ENCODE data around the gene ZNF763. TPM values are rescaled to one million over a fixed set of nuclear protein-coding genes. Genes with fewer than 3 reads are reported as not detected.

Gene ZNF763
- polyA plus RNA-seq (2013, experiment 1 of 2): 2.7 TPM
- 2.6 TPM for polyA plus RNA-seq (2013, experiment 2 of 2)

- Histone ChIP-seq H4K8ac (ENCODE audit: low read depth, low read length) (peak within 1 kb of the TSS; percentile 65), H3K27ac (replicated peaks; ENCODE audit: low read length) (peak within 1 kb of the TSS; percentile 94), H2BK5ac (ENCODE audit: low read length) (peak within 1 kb of the TSS; percentile 97), H3K4me2 (ENCODE audit: insufficient read depth, low read length, poor library complexity, severe bottlenecking) (peak within 1 kb of the TSS; percentile 71), H3K9ac (ENCODE audit: low read depth, low read length, poor library complexity) (peak within 1 kb of the TSS; percentile 90), H3K9me3 (replicated peaks in 1 of 2; ENCODE audit: control insufficient read depth in 2 of 2, insufficient read depth in 1 of 2, low read depth in 1 of 2, low read length in 2 of 2) (peaks cover 0 to 28% of the 10 kb centered on the region in 2 donors), H2BK15ac (ENCODE audit: low read length) (peak within 1 kb of the TSS; percentile 98), H3K23ac (ENCODE audit: low read depth, low read length, poor library complexity) (peak within 1 kb of the TSS; percentile 80), H3K14ac (ENCODE audit: low read length) (peak within 1 kb of the TSS; percentile 87), H3K36me3 (replicated peaks in 1 of 2; ENCODE audit: control insufficient read depth in 2 of 2, insufficient read depth in 2 of 2, low read length in 2 of 2) (peaks cover 0 to 23% of the 10 kb centered on the region in 2 donors), H2BK120ac (ENCODE audit: low read depth, low read length) (peak within 1 kb of the TSS; percentile 96), H3K79me1 (ENCODE audit: low read depth, low read length) (no peaks in the 10 kb centered on the region), H2AK5ac (ENCODE audit: low read depth, low read length) (peak within 1 kb of the TSS; percentile 46), H2AFZ (ENCODE audit: low read length) (peak within 1 kb of the TSS; percentile 86), H4K91ac (ENCODE audit: low read depth, low read length, poor library complexity) (no peak within 1 kb of the TSS), H3K4me3 (ENCODE audit: low read length in 2 of 2) (peak within 1 kb of the TSS; percentile 93 to 95), H3K4me1 (ENCODE audit: control insufficient read depth in 2 of 2, insufficient read depth in 1 of 2, low read depth in 1 of 2, low read length in 2 of 2) (peaks cover 2 to 4% of the 10 kb centered on the region in 2 donors), H2BK12ac (ENCODE audit: low read length) (peak within 1 kb of the TSS; percentile 41), H3K4ac (ENCODE audit: low read length) (no peak within 1 kb of the TSS), H3K27me3 (ENCODE audit: control insufficient read depth in 3 of 3, insufficient read depth in 3 of 3, low read depth in 1 of 3, low read length in 3 of 3) (no peaks in the 10 kb centered on the region), H3K18ac (ENCODE audit: low read length) (peak within 1 kb of the TSS; percentile 98)
- DNase-seq (ENCODE audit: low spot score): peak; percentile 93
- WGBS, 2 donors (ENCODE audit: extremely low coverage in 2 of 2, insufficient read length in 2 of 2, insufficient replicate concordance in 1 of 2): no CpG with 5 or more reads among the region's 47 CpGs
Observed at GRCh38 chr19:11964858-11965645, at the start of gene ZNF763. Gene ZNF763 (plus strand): TSS chr19:11965040. CDS start chr19:11965209, 169 bp downstream.

GRCh38 chr19:11921852-11922495, 42.9 kb upstream of the ZNF763 start:
- Histone ChIP-seq H2BK5ac (ENCODE audit: low read length) (no peak overlapping the region), H2BK12ac (ENCODE audit: low read length) (no peak overlapping the region), H2BK15ac (ENCODE audit: low read length) (no peak overlapping the region), H3K14ac (ENCODE audit: low read length) (no peak overlapping the region), H3K4me3 (ENCODE audit: low read length in 2 of 2) (no peak overlapping the region), H4K8ac (ENCODE audit: low read depth, low read length) (no peak overlapping the region), H3K23ac (ENCODE audit: low read depth, low read length, poor library complexity) (no peak overlapping the region), H4K91ac (ENCODE audit: low read depth, low read length, poor library complexity) (no peak overlapping the region), H3K36me3 (replicated peaks in 1 of 2; ENCODE audit: control insufficient read depth in 2 of 2, insufficient read depth in 2 of 2, low read length in 2 of 2) (peaks cover 3 to 19% of the 10 kb centered on the region in 2 donors), H3K4me1 (ENCODE audit: control insufficient read depth in 2 of 2, insufficient read depth in 1 of 2, low read depth in 1 of 2, low read length in 2 of 2) (peaks cover 6% of the 10 kb centered on the region in 2 donors), H3K27ac (replicated peaks; ENCODE audit: low read length) (no peak overlapping the region), H3K18ac (ENCODE audit: low read length) (no peak overlapping the region), H3K27me3 (ENCODE audit: control insufficient read depth in 3 of 3, insufficient read depth in 3 of 3, low read depth in 1 of 3, low read length in 3 of 3) (no peaks in the 10 kb centered on the region), H2AFZ (ENCODE audit: low read length) (no peak overlapping the region), H3K9ac (ENCODE audit: low read depth, low read length, poor library complexity) (no peak overlapping the region), H3K4me2 (ENCODE audit: insufficient read depth, low read length, poor library complexity, severe bottlenecking) (no peak overlapping the region), H3K9me3 (replicated peaks in 1 of 2; ENCODE audit: control insufficient read depth in 2 of 2, insufficient read depth in 1 of 2, low read depth in 1 of 2, low read length in 2 of 2) (peaks cover 6 to 21% of the 10 kb centered on the region in 2 donors), H2BK120ac (ENCODE audit: low read depth, low read length) (no peak overlapping the region), H3K4ac (ENCODE audit: low read length) (no peak overlapping the region), H3K79me1 (ENCODE audit: low read depth, low read length) (peaks cover 2% of the 10 kb centered on the region), H2AK5ac (ENCODE audit: low read depth, low read length) (no peak overlapping the region)
- WGBS, 2 donors (ENCODE audit: extremely low coverage in 2 of 2, insufficient read length in 2 of 2, insufficient replicate concordance in 1 of 2): no CpG with 5 or more reads among the region's 6 CpGs
- DNase-seq (ENCODE audit: low spot score): no peak

GRCh38 chr19:11924886-11925650, 39.8 kb upstream of the ZNF763 start, which contains the start of gene ZNF700:
Gene ZNF700 (plus strand): TSS chr19:11925107. CDS start chr19:11925211, 104 bp downstream.
- H3K4me3 ChIP-seq (ENCODE audit: low read length in 2 of 2): peak within 1 kb of the TSS; percentile 90 to 99
- H3K9me3 ChIP-seq (replicated peaks in 1 of 2; ENCODE audit: control insufficient read depth in 2 of 2, insufficient read depth in 1 of 2, low read depth in 1 of 2, low read length in 2 of 2): peaks cover 7 to 34% of the 10 kb centered on the region in 2 donors
- peaks cover under 1 to 32% of the 10 kb centered on the region in 2 donors for H3K36me3 ChIP-seq (replicated peaks in 1 of 2; ENCODE audit: control insufficient read depth in 2 of 2, insufficient read depth in 2 of 2, low read length in 2 of 2)
- DNase-seq (ENCODE audit: low spot score): peak; percentile 92
- H3K27ac ChIP-seq (replicated peaks; ENCODE audit: low read length): peak within 1 kb of the TSS; percentile 97
- no peaks in the 10 kb centered on the region for H3K27me3 ChIP-seq (ENCODE audit: control insufficient read depth in 3 of 3, insufficient read depth in 3 of 3, low read depth in 1 of 3, low read length in 3 of 3)
- no peak within 1 kb of the TSS for H4K8ac ChIP-seq (ENCODE audit: low read depth, low read length)
- no CpG with 5 or more reads among the region's 53 CpGs for WGBS, 2 donors (ENCODE audit: extremely low coverage in 2 of 2, insufficient read length in 2 of 2, insufficient replicate concordance in 1 of 2)
- no peak within 1 kb of the TSS for H4K91ac ChIP-seq (ENCODE audit: low read depth, low read length, poor library complexity)
- H2BK120ac ChIP-seq (ENCODE audit: low read depth, low read length): peak within 1 kb of the TSS; percentile 95
- peaks cover 2% of the 10 kb centered on the region for H3K79me1 ChIP-seq (ENCODE audit: low read depth, low read length)
- peak within 1 kb of the TSS; percentile 95 for H2BK15ac ChIP-seq (ENCODE audit: low read length)
- peak within 1 kb of the TSS; percentile 98 for H2BK5ac ChIP-seq (ENCODE audit: low read length)
- H3K4ac ChIP-seq (ENCODE audit: low read length): no peak within 1 kb of the TSS
- peak within 1 kb of the TSS; percentile 89 for H3K18ac ChIP-seq (ENCODE audit: low read length)
- H3K23ac ChIP-seq (ENCODE audit: low read depth, low read length, poor library complexity): peak within 1 kb of the TSS; percentile 75
- H3K9ac ChIP-seq (ENCODE audit: low read depth, low read length, poor library complexity): peak within 1 kb of the TSS; percentile 92
- peak within 1 kb of the TSS; percentile 95 for H3K14ac ChIP-seq (ENCODE audit: low read length)
- peak within 1 kb of the TSS; percentile 99 for H2AFZ ChIP-seq (ENCODE audit: low read length)
- H2AK5ac ChIP-seq (ENCODE audit: low read depth, low read length): peak within 1 kb of the TSS; percentile 85
- no peak within 1 kb of the TSS for H2BK12ac ChIP-seq (ENCODE audit: low read length)
- peaks cover 6% of the 10 kb centered on the region in 2 donors for H3K4me1 ChIP-seq (ENCODE audit: control insufficient read depth in 2 of 2, insufficient read depth in 1 of 2, low read depth in 1 of 2, low read length in 2 of 2)
- peak within 1 kb of the TSS; percentile 82 for H3K4me2 ChIP-seq (ENCODE audit: insufficient read depth, low read length, poor library complexity, severe bottlenecking)
